GM21526 (cell line): ENCODE results near the gene FARS2.

ENCODE experiments used
- ATAC-seq: cut with Tn5 transposase; IDR thresholded peaks from one replicate; pipeline ENCODE4 v1.9.1; 2021; ENCODE audit warnings: moderate library complexity; ENCODE audit not compliant: unreplicated experiment, low FRiP score

FARS2 gene

GRCh38 chr6:5365436-5366195 is 104.3 kb downstream of the FARS2 start:
- ATAC-seq, result no peak

GRCh38 chr6:5366941-5367340 is 105.6 kb downstream of the FARS2 start:
- ATAC-seq, result no peak

- no peak for ATAC-seq
Observed at GRCh38 chr6:5367510-5367909, 106.2 kb downstream of the FARS2 start.

GRCh38 chr6:5373430-5373829 is 112.1 kb downstream of the FARS2 start:
- no peak for ATAC-seq

- ATAC-seq, result no peak
Observed at GRCh38 chr6:5378331-5378730, 117.0 kb downstream of the FARS2 start.

- no peak for ATAC-seq
Observed at GRCh38 chr6:5379647-5380242, 118.4 kb downstream of the FARS2 start.

- ATAC-seq, result no peak
Observed at GRCh38 chr6:5383856-5384255, 122.5 kb downstream of the FARS2 start.

- no peak for ATAC-seq
Observed at GRCh38 chr6:5384276-5384675, 123.0 kb downstream of the FARS2 start.

- ATAC-seq, result no peak
Observed at GRCh38 chr6:5388326-5388725, 127.0 kb downstream of the FARS2 start.

GRCh38 chr6:5389086-5389745 is 127.9 kb downstream of the FARS2 start:
- ATAC-seq, result no peak

GRCh38 chr6:5390177-5390576 is 128.9 kb downstream of the FARS2 start:
- ATAC-seq, result no peak

GRCh38 chr6:5394280-5394679 is 133.0 kb downstream of the FARS2 start:
- no peak for ATAC-seq

- ATAC-seq, result no peak
Observed at GRCh38 chr6:5395719-5396118, 134.4 kb downstream of the FARS2 start.

GRCh38 chr6:5398530-5398929 is 137.2 kb downstream of the FARS2 start:
- peak; percentile 59 for ATAC-seq

- ATAC-seq, result no peak
Observed at GRCh38 chr6:5399391-5399790, 138.1 kb downstream of the FARS2 start.

GRCh38 chr6:5401845-5402738 is 140.8 kb downstream of the FARS2 start:
- no peak for ATAC-seq

- ATAC-seq, result no peak
Observed at GRCh38 chr6:5403076-5403475, 141.8 kb downstream of the FARS2 start.

- no peak for ATAC-seq
Observed at GRCh38 chr6:5403609-5404008, 142.3 kb downstream of the FARS2 start.

GRCh38 chr6:5405976-5406375 is 144.7 kb downstream of the FARS2 start:
- no peak for ATAC-seq

GRCh38 chr6:5411414-5411813 is 150.1 kb downstream of the FARS2 start:
- ATAC-seq, result no peak

- ATAC-seq, result no peak
Observed at GRCh38 chr6:5412017-5412416, 150.7 kb downstream of the FARS2 start.
